ENCODE measurements around the gene MCUB. TPM values are rescaled to one million over a fixed set of nuclear protein-coding genes. Genes with fewer than 3 reads are reported as not detected.

Gene MCUB
- total and polyA plus RNA-seq, 7 donors: 4.2 to 18.0 (median 8.2) TPM

DNA sequence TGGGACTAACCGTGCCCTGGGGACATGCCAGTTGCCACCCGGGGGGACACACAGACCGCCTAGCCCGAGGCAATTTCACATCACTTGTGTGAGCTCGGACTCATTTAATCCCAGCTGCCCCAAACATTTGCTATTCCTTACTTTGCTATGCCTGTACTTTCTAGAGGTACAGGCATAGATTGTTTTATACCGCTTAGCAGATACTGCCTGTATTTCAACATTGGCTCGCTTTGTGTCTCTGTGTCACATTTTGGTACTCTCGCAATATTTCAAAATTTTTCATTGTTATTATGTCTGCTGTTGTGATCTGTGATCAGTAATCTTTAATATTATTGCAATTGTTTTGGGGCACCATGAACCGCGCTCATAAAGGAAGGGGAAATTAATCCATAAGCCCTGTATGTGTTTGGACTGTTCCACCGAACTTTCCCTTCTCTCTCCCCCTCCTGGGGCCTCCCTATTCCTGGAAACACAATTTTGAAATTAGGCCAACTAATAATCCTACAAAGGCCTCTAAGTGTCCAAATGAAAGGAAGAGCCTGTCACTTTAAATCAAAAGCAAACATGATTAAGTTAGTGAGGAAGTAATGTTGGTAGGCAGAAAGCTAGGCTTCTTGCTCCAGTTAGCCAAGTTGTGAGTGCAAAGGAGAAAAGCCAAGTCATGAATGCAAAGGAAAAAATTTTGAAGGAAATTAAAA, 143.8 kb downstream of the MCUB start:
- peaks cover 0 to 20% (median 16%) of the 10 kb centered on the region in 4 donors for H3K4me1 ChIP-seq
- DNase-seq: no peak

DNA sequence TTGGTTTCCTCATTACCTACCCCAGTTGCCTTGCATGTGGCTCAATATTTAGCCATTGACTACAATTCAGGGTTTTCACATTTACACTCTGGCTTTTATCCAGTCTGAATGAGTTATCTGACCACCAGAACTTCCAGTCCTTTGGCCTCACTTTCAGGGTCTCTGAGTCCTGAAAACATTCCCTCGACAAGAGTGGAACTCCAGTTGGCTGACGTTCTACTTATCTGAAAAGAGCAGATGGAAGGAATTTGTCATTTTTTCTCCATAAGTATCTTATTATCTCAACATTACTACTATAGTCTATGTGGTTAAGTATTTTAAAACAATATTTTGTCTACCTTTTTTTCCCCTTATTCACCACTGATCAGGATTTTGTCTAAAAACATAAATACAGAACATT, 148.4 kb downstream of the MCUB start:
- H3K27ac ChIP-seq: no peak overlapping the region
- no peak for TF ChIP-seq POLR2AphosphoS5 (IDR thresholded peaks at IDR 0.05)
- TF ChIP-seq POLR2A (IDR thresholded peaks at IDR 0.05): no peak
- no peak for TF ChIP-seq EP300 (IDR thresholded peaks at IDR 0.05)
- TF ChIP-seq, protein P1, sequence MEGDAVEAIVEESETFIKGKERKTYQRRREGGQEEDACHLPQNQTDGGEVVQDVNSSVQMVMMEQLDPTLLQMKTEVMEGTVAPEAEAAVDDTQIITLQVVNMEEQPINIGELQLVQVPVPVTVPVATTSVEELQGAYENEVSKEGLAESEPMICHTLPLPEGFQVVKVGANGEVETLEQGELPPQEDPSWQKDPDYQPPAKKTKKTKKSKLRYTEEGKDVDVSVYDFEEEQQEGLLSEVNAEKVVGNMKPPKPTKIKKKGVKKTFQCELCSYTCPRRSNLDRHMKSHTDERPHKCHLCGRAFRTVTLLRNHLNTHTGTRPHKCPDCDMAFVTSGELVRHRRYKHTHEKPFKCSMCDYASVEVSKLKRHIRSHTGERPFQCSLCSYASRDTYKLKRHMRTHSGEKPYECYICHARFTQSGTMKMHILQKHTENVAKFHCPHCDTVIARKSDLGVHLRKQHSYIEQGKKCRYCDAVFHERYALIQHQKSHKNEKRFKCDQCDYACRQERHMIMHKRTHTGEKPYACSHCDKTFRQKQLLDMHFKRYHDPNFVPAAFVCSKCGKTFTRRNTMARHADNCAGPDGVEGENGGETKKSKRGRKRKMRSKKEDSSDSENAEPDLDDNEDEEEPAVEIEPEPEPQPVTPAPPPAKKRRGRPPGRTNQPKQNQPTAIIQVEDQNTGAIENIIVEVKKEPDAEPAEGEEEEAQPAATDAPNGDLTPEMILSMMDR (IDR thresholded peaks at IDR 0.05): no peak
- no peak overlapping the region for H3K4me3 ChIP-seq
- WGBS, 2 donors: 83 to 88% methylated on average over 2 of the region's 2 CpGs
- DNase-seq: no peak
- no peaks in the 10 kb centered on the region for H3K9me3 ChIP-seq
- intact Hi-C loops (cut with DNase I): loop anchor here (10.0 kb wide), 1 partner anchor 144 kb away; the partner anchor contains the start of gene MCUB
- H3K27me3 ChIP-seq: no peaks in the 10 kb centered on the region
- H3K4me1 ChIP-seq: peaks cover 0 to 8% (median 5%) of the 10 kb centered on the region in 4 donors
- H3K36me3 ChIP-seq: peaks cover 0 to 3% (median 1%) of the 10 kb centered on the region in 4 donors

More for the DNA sequence above, 143.8 kb downstream of the MCUB start:
- no peaks in the 10 kb centered on the region for H3K9me3 ChIP-seq
- TF ChIP-seq POLR2A (IDR thresholded peaks at IDR 0.05): peak in 1 of 2 donors; percentile 4
- TF ChIP-seq, protein P1 (IDR thresholded peaks at IDR 0.05): no peak
- intact Hi-C loops (cut with DNase I): loop anchor here (1.0 to 10.0 kb wide), 4 partner anchors 27 to 272 kb away; partner anchors contain the start of genes GAR1, MCUB, PLA2G12A and SEC24B
- H3K27me3 ChIP-seq: no peaks in the 10 kb centered on the region
- H3K4me3 ChIP-seq: peak overlapping the region; percentile 61 to 86 (median 74)
- H3K27ac ChIP-seq: peak overlapping the region; percentile 85 to 90 (median 89)
- WGBS, 2 donors: 3 to 14% methylated on average over 11 of the region's 11 CpGs
- no peaks in the 10 kb centered on the region for H3K36me3 ChIP-seq

DNA sequence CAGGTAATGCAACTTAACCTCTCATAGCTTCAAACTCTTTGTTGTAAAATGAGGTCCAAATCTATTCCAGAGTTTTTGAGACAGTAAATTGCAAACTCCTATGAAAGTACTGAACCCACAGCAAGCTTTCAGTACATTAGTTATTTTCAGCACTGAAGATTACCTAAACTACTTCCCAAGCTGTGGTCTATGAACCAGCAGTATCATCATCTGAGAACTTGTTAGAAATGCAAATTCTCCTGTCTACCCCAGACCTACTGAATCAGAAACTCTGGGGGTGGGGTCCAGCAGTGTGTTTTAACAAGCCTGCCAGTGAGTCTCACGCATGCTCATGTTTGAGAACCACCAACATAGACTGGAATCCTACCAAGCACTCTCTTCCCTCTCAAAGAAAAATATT, 148.9 kb downstream of the MCUB start:
- intact Hi-C loops (cut with DNase I): loop anchor here (10.0 kb wide), 1 partner anchor 144 kb away; the partner anchor contains the start of gene MCUB
- no peaks in the 10 kb centered on the region for H3K27me3 ChIP-seq
- peaks cover 0 to 3% (median under 1%) of the 10 kb centered on the region in 4 donors for H3K4me1 ChIP-seq
- H3K36me3 ChIP-seq: peaks cover 0 to 9% (median 3%) of the 10 kb centered on the region in 4 donors
- H3K27ac ChIP-seq: no peak overlapping the region
- TF ChIP-seq POLR2AphosphoS5 (IDR thresholded peaks at IDR 0.05) (no peak), POLR2A (IDR thresholded peaks at IDR 0.05) (no peak), EP300 (IDR thresholded peaks at IDR 0.05) (no peak)
- TF ChIP-seq, protein P1 (IDR thresholded peaks at IDR 0.05): no peak
- no peaks in the 10 kb centered on the region for H3K9me3 ChIP-seq
- H3K4me3 ChIP-seq: no peak overlapping the region
- no peak for DNase-seq
- WGBS, 2 donors: 90 to 92% methylated on average over 1 of the region's 1 CpG

DNA sequence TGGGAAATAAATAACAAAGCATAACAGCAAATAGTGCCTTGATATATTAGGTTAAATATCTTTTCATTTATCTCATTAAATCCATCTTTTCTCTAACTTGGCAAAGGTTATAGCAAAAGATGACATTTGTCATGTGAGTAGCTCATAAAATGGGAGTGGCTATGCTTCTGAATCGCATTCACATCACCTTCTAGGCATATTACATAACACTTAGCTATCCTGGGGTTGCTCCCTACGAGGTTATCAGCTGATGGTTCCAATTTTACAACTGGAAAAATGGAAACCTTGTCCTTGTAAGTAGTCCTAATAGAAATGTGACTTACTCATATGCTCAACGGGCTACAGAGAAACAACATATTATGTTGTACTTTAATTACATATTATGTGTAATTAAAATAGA, 153.5 kb downstream of the MCUB start:
- Histone ChIP-seq H3K27me3 (no peaks in the 10 kb centered on the region), H3K9me3 (no peaks in the 10 kb centered on the region), H3K27ac (no peak overlapping the region), H3K36me3 (peaks cover 0 to 38% (median 13%) of the 10 kb centered on the region in 4 donors), H3K4me1 (no peaks in the 10 kb centered on the region), H3K4me3 (no peak overlapping the region)
- WGBS, 2 donors: 25 to 76% methylated on average over 3 of the region's 3 CpGs
- TF ChIP-seq POLR2AphosphoS5 (IDR thresholded peaks at IDR 0.05) (no peak), POLR2A (IDR thresholded peaks at IDR 0.05) (no peak), EP300 (IDR thresholded peaks at IDR 0.05) (no peak)
- TF ChIP-seq, protein P1 (IDR thresholded peaks at IDR 0.05): no peak
- DNase-seq: no peak
- intact Hi-C loops (cut with DNase I): no loop called here
